AG04449 (cell line): ENCODE results near the gene ACO2.
A peak's percentile ranks its signal among the peaks of the same experiment; 100 is the strongest.

Experiments
- CTCF ChIA-PET: fragments of 350-600 bp; formaldehyde crosslinking; extraction: SDS; loops from one replicate; lab custom pipeline; 2021; ENCODE audit warnings: antibody characterized with exemption; lab: Yijun Ruan, JAX
- POLR2A ChIA-PET: fragments of 400-600, 350-600 bp; formaldehyde crosslinking; extraction: SDS; loops from one replicate; lab custom pipeline; 2020; ENCODE audit warnings: antibody characterized with exemption, inconsistent platforms; lab: Yijun Ruan, JAX
- DNase-seq: peaks from one replicate; pipeline ENCODE4 v3.0.0-alpha.2; 2010; ENCODE audit warnings: low read depth, low spot score
- H3K4me3 ChIP-seq: 2 replicates; pipeline ENCODE4 v1.5.1; 2011; ENCODE audit warnings: low read depth, mild to moderate bottlenecking, control low read depth, low read length
- CTCF ChIP-seq: IDR thresholded peaks from one replicate; pipeline ENCODE4 v1.5.1; 2011; ENCODE audit warnings: mild to moderate bottlenecking, moderate library complexity, low read length, control low read depth, inconsistent platforms; ENCODE audit not compliant: insufficient read depth; ENCODE audit errors: missing control alignments

ACO2 gene

GRCh38 chr22:41540365-41540764 is 71.4 kb downstream of the ACO2 start:
- DNase-seq: no peak
- ChIA-PET POLR2A (interaction anchor here (1.6 kb wide), 1 partner anchor 50 kb away, joined by 4 read pairs; the partner anchor contains the start of gene PMM1), CTCF (interaction anchor here (1.1 to 5.0 kb wide), 6 partner anchors 8 to 137 kb away, joined by 3 to 38 read pairs (median 10); no protein-coding TSS in a partner anchor)
- no peak overlapping the region for H3K4me3 ChIP-seq
- no peak for TF ChIP-seq CTCF

GRCh38 chr22:41541484-41541883 is 72.6 kb downstream of the ACO2 start:
- TF ChIP-seq CTCF: no peak
- no peak for DNase-seq
- ChIA-PET CTCF (interaction anchor here (0.9 to 5.0 kb wide), 11 partner anchors 9 to 138 kb away, joined by 3 to 38 read pairs (median 8); partner anchors contain the start of gene PMM1), POLR2A (no interaction called here)
- no peak overlapping the region for H3K4me3 ChIP-seq

- TF ChIP-seq CTCF: no peak
- ChIA-PET CTCF (interaction anchor here (0.9 to 5.0 kb wide), 14 partner anchors 9 to 139 kb away, joined by 3 to 49 read pairs (median 10); partner anchors contain the start of gene PMM1), POLR2A (no interaction called here)
Observed at GRCh38 chr22:41542224-41542623, 73.3 kb downstream of the ACO2 start.

GRCh38 chr22:41543854-41544670 is 75.1 kb downstream of the ACO2 start, which contains the start of gene POLR3H:
Gene POLR3H (minus strand): TSS chr22:41544470. CDS start chr22:41544101, 369 bp downstream.
- peak; percentile 78 for TF ChIP-seq CTCF
- CTCF ChIA-PET: interaction anchor here (0.5 to 5.0 kb wide), 41 partner anchors 8 to 396 kb away, joined by 3 to 49 read pairs (median 4); partner anchors contain the start of genes PMM1, TOB2 and XRCC6
- POLR2A ChIA-PET: interaction anchor here (0.6 to 1.2 kb wide), 7 partner anchors 22 to 252 kb away, joined by 3 to 8 read pairs (median 4); partner anchors contain the start of genes DESI1, PMM1 and XRCC6
- H3K4me3 ChIP-seq: peak within 1 kb of the TSS; percentile 91
- peak; percentile 72 for DNase-seq

More at GRCh38 chr22:41542224-41542623, 73.3 kb downstream of the ACO2 start:
- 0 out of 2 replicates have a peak overlapping the region, but pooled peaks have one; percentile 8 for H3K4me3 ChIP-seq
- DNase-seq: no peak

GRCh38 chr22:41544671-41545476 is 76.0 kb downstream of the ACO2 start:
- CTCF ChIA-PET: interaction anchor here (0.8 to 5.0 kb wide), 9 partner anchors 10 to 164 kb away, joined by 3 to 49 read pairs (median 16); partner anchors contain the start of gene PMM1
- POLR2A ChIA-PET: no interaction called here
- TF ChIP-seq CTCF: no peak
- no peak for DNase-seq
- peak overlapping the region; percentile 91 for H3K4me3 ChIP-seq
